Activated CD8-positive, alpha-beta memory T cell treated with anti-CD3 and anti-CD28 coated beads, Interleukin-2, amount 50 U/mL, for 4 hours (primary cell): Measurements from ENCODE around the gene FHOD3.
"Not testable (repeated sequence)": the region's sequence is repeated elsewhere in the genome, so short reads cannot be mapped to it uniquely, and the experiment has no call there.

ENCODE experiments used
- DNase-seq: peaks from one replicate; pipeline ENCODE4 v3.0.0-alpha.2; 2020

The FHOD3 gene

DNA sequence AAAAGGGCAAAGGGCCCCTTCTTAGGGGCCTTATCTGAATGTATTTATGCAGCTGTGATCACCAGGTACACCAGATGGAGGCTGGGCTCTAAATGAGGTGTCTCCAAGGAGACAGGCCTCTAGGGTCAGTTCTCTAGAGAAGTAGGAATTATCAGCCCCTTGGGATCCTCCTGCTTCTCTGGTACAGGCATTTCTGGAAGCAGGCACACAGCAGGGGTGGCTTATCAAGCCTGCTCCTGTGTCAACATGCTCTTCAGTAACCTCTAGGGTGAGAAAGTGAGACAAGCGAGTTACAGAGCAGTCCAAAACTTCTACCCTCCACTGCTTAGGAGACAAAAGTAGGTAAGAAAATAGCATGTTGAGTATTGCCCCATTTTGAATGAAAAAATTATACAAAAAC lies 517.5 kb downstream of the FHOD3 start:
- DNase-seq: no peak

- DNase-seq: not testable (repeated sequence)
Measured at GRCh38 chr18:36816096-36816495, 518.6 kb downstream of the FHOD3 start.

GRCh38 chr18:36817039-36817438 lies 519.5 kb downstream of the FHOD3 start:
- no peak for DNase-seq

DNA sequence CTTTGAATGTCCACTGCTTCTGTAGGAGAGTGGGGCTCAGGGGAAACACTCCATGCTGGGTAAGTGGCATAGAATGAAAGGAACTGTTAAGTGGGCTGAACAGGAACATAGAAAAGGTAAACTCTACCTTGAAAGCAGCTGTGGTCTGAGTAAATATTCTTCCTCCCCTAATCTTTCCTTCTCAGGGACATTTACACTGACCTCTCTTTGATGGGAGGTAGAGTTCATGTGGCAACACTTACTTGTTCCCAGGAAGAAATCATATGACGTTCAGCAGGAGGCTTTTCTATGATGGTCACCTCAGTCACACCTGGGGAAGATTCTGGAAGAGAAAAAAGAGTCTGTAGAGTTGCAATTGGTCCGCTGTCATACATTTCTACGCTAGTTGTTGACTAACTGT lies 521.1 kb downstream of the FHOD3 start:
- no peak for DNase-seq

DNA sequence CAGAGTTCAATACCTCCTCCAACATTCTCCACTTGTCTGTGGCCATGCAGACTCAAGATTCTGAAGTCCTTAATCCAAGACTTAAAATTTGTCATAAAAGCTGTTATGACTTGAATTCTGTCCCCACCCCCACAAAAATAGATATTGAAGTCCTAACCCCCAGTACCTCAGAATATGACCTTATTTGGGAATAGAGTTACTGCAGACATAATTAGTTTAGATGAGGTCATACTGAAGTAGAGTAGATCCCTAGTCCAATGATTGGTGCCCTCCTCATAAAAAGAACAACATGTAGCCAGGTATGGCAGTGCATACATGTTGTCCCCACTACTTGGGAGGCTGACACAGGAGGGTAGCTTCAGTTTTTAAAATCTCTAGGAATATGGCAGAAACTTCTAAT lies 522.1 kb downstream of the FHOD3 start:
- no peak for DNase-seq

DNA sequence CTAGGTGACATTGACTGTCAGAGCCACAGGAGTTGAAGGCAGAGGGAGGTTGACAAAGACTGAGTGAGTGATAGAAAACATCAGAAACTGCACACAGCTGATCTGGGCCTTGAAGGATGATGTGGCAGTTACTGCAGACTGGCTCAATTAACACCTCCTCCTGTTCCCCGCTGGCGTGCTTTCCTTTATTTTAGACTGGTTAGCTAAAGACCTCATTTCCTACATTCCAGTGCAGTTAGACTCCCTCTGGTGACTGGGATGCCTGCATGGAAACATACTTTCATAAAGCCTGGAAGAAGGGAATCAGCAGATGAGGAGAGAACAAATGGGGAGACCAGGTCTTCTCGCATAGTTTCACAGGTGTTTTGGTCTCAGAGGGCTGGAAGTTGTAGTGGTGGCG lies 524.2 kb downstream of the FHOD3 start:
- DNase-seq: no peak

DNA sequence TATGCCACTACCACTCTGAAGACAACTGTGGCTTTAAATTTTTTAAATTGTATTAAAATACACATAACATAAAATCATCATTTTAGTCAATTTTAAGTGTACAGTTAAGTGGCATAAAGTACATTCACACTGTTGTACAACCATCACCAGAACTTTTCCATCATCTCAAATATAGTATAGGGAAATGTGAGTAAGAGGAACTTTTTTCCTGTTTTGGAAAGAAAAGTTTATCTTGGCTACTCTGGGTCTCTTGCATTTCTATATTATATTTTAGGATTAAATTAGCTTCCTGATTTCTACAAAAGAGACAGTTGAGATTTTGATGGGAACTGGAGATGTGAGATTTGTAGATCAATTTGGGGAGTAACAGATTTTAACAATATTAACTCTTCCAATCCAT lies 528.0 kb downstream of the FHOD3 start:
- DNase-seq: no peak

- no peak for DNase-seq
Measured at GRCh38 chr18:36826556-36826955, 529.0 kb downstream of the FHOD3 start.

GRCh38 chr18:36828157-36828629 lies 530.7 kb downstream of the FHOD3 start:
- peak; percentile 18 for DNase-seq

DNA sequence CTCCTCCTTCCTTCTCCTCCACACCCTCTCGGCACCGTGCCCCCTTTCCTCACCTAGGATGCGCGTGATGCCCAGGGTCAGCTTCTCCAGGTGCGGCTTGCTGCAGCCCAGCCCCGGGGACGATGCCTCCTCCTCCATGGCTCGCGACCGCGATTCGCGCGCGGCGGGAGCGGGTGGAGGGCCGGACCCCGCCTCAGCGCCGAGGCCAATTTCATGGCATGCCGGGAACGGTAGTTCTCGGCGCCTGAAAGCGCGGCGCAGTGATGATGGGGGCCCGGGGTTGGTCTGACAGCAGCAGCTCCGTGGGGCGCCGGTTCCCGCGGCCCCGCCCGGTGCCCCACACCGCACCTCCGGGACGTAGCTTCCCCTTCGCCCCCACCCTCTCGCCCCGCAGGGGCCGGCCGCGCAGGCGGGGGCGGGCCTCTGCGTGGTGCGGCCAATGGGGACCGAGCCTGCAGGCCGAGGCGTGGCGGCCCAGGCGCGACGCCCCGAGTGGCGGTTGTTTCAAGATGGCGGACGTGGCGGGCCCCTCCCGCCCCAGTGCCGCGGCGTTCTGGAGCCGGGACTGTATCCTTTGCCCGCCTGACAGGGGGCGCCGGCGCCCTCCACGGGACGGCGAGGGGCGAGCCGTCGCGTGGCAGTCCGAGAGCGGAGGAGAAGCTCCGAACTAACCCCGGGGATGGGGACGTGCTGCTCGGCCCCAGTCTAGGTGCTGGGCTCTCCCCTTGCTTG lies 531.3 kb downstream of the FHOD3 start, which contains the start of the genes KIAA1328 and TPGS2:
KIAA1328 (plus strand) TSS at position 498 of the 732 bp plus-strand sequence; CDS start at position 510, 12 bp downstream.
TPGS2 (minus strand) TSS at position 373 of the 732 bp plus-strand sequence; CDS start at position 138, 235 bp downstream.
- peak; percentile 86 for DNase-seq
